Glutamatergic neuron (in vitro differentiated cells): ENCODE results near the gene TRIM17. TPM values are rescaled to one million over a fixed set of nuclear protein-coding genes. Genes with fewer than 3 reads are reported as not detected.

Experiments
- DNase-seq: peaks from one replicate; pipeline ENCODE4 v3.0.0; 2022
- H3K27ac Mint-ChIP-seq: one replicate; pipeline ENCODE4 v1.8.0; 2020; ENCODE audit warnings: mild to moderate bottlenecking, mixed read lengths, inconsistent platforms; ENCODE audit not compliant: unreplicated experiment
- H3K27me3 Mint-ChIP-seq: one replicate; pipeline ENCODE4 v1.8.0; 2020; ENCODE audit warnings: mild to moderate bottlenecking, moderate library complexity, mixed read lengths, inconsistent platforms; ENCODE audit not compliant: unreplicated experiment
- H3K36me3 Mint-ChIP-seq: one replicate; pipeline ENCODE4 v1.8.0; 2020; ENCODE audit warnings: mild to moderate bottlenecking, mixed read lengths, inconsistent platforms; ENCODE audit not compliant: unreplicated experiment
- H3K4me1 Mint-ChIP-seq: one replicate; pipeline ENCODE4 v1.8.0; 2020; ENCODE audit warnings: mild to moderate bottlenecking, low read depth, mixed read lengths, inconsistent platforms; ENCODE audit not compliant: unreplicated experiment
- H3K4me3 Mint-ChIP-seq: one replicate; pipeline ENCODE4 v1.8.0; 2020; ENCODE audit warnings: mild to moderate bottlenecking, mixed read lengths, inconsistent platforms; ENCODE audit not compliant: unreplicated experiment
- H3K9me3 Mint-ChIP-seq: one replicate; pipeline ENCODE4 v1.8.0; 2020; ENCODE audit warnings: mild to moderate bottlenecking, moderate library complexity, mixed read lengths, inconsistent platforms; ENCODE audit not compliant: unreplicated experiment
- total RNA-seq: library from RNA; stranded (reverse); fragmentation: NEBNext Ultra II Directional; extraction: Animal tissue kit (Norgen Biotek cat#: 25700); gene quantifications from one replicate; pipeline ENCODE4 v1.2.1, GENCODE V29; 2021; ENCODE audit not compliant: unreplicated experiment
- TF ChIP-seq, protein P1 (sequence below): fragments of 200-600 bp; sonication (generic); IDR thresholded peaks from one replicate; pipeline ENCODE4 v1.5.0; 2021; ENCODE audit not compliant: partially characterized antibody, unreplicated experiment

Gene TRIM17
- total RNA-seq, 1 donor from 2014 or later, result not detected

DNA sequence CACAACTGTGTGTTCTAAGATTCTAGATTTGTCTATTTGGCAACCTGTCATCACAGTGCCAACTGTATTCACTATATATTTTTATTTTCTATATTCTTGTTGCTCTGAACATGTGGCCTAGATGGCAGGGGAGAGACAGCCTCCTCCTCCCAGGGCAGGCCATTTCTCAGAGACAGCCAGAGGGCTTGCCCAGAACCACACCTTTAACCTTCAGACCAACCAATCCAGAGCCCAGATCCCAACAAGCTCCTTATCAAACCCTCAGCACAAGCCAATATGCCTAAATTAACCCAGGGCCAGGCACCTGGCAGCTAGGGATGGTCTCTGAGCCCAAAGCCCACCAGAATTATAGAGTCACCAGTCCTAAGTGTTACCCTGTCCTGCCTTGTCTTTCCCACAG, 29.3 kb downstream of the TRIM17 start:
- TF ChIP-seq, protein P1, sequence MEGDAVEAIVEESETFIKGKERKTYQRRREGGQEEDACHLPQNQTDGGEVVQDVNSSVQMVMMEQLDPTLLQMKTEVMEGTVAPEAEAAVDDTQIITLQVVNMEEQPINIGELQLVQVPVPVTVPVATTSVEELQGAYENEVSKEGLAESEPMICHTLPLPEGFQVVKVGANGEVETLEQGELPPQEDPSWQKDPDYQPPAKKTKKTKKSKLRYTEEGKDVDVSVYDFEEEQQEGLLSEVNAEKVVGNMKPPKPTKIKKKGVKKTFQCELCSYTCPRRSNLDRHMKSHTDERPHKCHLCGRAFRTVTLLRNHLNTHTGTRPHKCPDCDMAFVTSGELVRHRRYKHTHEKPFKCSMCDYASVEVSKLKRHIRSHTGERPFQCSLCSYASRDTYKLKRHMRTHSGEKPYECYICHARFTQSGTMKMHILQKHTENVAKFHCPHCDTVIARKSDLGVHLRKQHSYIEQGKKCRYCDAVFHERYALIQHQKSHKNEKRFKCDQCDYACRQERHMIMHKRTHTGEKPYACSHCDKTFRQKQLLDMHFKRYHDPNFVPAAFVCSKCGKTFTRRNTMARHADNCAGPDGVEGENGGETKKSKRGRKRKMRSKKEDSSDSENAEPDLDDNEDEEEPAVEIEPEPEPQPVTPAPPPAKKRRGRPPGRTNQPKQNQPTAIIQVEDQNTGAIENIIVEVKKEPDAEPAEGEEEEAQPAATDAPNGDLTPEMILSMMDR, result no peak
- Mint-ChIP-seq H3K4me3 (no peak overlapping the region), H3K27me3 (peaks cover under 1% of the 10 kb centered on the region), H3K4me1 (no peaks in the 10 kb centered on the region), H3K9me3 (no peaks in the 10 kb centered on the region), H3K36me3 (peaks cover 2% of the 10 kb centered on the region), H3K27ac (no peak overlapping the region)
- no peak for DNase-seq

DNA sequence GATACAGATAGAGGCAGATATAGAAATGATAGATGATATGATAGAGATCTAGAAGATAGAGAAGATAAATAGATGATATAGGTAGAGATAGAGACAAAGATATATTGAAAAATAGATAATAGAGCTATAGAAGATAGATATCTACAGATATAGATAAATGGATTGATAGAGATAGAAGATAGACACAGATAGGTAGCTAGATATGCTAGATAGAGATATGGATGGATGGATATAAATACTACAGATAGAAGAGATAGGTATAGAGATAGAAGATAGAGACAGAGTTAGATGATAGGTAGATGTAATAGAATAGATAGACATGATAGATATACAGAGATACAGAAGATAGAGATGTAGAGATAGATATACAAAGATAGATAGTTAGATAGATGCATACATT, 31.4 kb downstream of the TRIM17 start:
- DNase-seq, result no peak
- Mint-ChIP-seq H3K9me3 (peaks cover 3% of the 10 kb centered on the region), H3K4me1 (no peaks in the 10 kb centered on the region), H3K4me3 (no peak overlapping the region), H3K27me3 (peaks cover 2% of the 10 kb centered on the region), H3K36me3 (no peaks in the 10 kb centered on the region), H3K27ac (no peak overlapping the region)
- TF ChIP-seq, protein P1, result no peak

DNA sequence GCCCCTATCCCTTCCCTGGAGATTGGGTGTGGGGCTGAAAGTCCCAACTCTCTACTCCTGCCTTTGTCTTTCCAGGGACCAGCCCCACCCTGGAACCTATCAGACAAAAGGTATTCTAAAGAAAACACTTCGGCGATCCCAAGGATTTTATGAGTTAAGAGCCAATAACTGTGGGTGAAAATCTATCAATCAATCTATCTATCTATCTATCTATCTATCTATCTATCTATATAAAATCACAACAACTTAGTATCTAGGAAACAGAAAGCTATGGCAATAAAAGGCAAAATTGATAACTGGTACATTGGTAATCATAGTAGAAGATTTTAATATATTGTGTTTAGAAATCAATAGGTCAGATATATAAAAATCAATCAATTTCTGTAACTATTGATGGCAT, 32.9 kb downstream of the TRIM17 start:
- Mint-ChIP-seq H3K27me3 (peaks cover 12% of the 10 kb centered on the region), H3K27ac (no peak overlapping the region), H3K36me3 (no peaks in the 10 kb centered on the region), H3K4me1 (no peaks in the 10 kb centered on the region), H3K9me3 (peaks cover 3% of the 10 kb centered on the region), H3K4me3 (no peak overlapping the region)
- TF ChIP-seq, protein P1, result no peak
- DNase-seq, result no peak

DNA sequence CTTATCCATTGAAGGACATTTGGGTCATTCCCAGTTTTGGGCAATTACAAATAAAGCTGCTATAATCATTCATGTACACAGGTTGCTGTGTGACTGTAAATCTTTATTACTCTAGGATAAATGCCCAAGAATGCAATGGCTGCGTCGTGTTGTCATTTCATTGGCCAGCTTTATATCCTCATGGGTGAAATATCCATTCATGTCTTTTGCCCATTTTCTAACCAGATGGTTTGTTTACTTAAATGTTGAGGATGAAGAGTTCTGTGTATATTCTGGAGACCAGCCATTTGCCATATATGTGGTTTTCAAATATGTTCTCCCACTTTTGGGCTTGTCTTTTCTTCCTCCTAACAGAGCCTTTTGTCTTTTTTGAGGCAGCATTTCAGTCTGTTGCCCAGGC, 35.3 kb downstream of the TRIM17 start:
- no peak overlapping the region for H3K27ac Mint-ChIP-seq
- no peaks in the 10 kb centered on the region for H3K4me1 Mint-ChIP-seq
- peaks cover 3% of the 10 kb centered on the region for H3K9me3 Mint-ChIP-seq
- H3K4me3 Mint-ChIP-seq, result no peak overlapping the region
- H3K27me3 Mint-ChIP-seq, result peaks cover 13% of the 10 kb centered on the region
- no peak for DNase-seq
- H3K36me3 Mint-ChIP-seq, result no peaks in the 10 kb centered on the region
- TF ChIP-seq, protein P1, result no peak

DNA sequence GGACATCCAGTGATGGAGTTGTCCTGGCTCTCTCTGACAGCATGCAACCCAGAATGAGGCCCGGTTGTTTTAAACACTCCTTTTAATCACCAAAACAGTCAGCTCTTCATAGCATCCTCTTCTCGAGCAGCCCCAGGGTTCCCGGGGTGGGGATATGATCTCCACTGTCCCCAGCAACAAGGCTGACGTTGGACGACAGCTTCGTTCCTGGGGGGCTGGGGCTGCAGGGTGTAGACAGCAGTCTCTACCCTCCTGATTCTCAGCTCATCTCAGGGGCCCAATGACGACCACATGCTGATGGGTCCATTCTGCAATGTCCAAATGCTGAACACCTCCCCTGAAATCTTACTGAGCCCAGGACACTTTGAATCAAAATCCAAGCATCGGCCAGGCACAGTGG, 37.0 kb downstream of the TRIM17 start:
- H3K27me3 Mint-ChIP-seq, result peaks cover 13% of the 10 kb centered on the region

More for the DNA sequence above, 37.0 kb downstream of the TRIM17 start:
- Mint-ChIP-seq H3K4me1 (no peaks in the 10 kb centered on the region), H3K27ac (no peak overlapping the region), H3K36me3 (no peaks in the 10 kb centered on the region), H3K9me3 (peaks cover 6% of the 10 kb centered on the region), H3K4me3 (peak overlapping the region; percentile 52)
- no peak for DNase-seq
- TF ChIP-seq, protein P1, result no peak
